ENCODE results near the gene WDR45B.

The WDR45B gene

DNA sequence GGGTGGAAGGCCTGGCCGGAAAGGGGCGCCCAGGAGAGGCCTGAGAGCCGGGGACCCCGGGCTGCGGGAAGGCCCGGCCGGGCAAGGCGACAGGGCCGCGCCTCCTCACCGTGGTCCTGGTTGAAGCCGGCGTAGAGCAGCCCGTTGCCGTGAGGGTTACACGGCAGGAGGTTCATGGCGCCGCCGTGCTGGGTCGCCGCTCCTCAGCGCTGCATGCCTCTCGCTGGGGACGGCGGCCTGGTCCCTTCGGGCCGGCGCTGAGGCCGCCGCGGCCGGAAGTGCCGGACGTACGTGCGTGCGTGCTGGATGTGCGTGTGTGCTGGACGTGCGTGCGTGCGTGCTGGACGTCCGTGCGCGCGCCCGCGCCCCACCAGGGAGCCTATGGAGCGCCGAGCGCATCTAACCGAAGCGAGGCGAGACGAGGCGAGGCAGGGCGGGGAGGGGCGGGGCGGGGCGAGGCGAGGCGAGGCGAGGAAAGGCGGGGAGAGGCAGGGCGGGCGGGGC lies at the start of gene WDR45B:
TSS of gene WDR45B (minus strand) at position 280 of the 504 bp plus-strand sequence. CDS start at position 176, 104 bp downstream.
- peak; percentile 99 for DNase-seq (ENCODE audit: low spot score)

DNA sequence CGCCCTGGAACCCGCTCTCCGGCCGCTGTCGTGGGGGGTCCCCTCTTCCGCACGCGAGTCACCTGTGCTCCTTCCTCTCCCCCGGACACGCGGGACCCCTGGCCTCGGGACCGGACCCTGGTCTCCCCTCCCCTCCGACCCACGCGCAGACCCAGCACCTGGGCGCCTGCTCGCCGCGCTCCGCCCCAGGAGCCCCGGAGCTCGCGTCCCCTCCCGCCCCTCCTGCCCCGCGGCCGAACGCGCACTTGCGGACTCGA lies 49.5 kb upstream of the WDR45B start:
- no peak for DNase-seq (ENCODE audit: low spot score)

DNA sequence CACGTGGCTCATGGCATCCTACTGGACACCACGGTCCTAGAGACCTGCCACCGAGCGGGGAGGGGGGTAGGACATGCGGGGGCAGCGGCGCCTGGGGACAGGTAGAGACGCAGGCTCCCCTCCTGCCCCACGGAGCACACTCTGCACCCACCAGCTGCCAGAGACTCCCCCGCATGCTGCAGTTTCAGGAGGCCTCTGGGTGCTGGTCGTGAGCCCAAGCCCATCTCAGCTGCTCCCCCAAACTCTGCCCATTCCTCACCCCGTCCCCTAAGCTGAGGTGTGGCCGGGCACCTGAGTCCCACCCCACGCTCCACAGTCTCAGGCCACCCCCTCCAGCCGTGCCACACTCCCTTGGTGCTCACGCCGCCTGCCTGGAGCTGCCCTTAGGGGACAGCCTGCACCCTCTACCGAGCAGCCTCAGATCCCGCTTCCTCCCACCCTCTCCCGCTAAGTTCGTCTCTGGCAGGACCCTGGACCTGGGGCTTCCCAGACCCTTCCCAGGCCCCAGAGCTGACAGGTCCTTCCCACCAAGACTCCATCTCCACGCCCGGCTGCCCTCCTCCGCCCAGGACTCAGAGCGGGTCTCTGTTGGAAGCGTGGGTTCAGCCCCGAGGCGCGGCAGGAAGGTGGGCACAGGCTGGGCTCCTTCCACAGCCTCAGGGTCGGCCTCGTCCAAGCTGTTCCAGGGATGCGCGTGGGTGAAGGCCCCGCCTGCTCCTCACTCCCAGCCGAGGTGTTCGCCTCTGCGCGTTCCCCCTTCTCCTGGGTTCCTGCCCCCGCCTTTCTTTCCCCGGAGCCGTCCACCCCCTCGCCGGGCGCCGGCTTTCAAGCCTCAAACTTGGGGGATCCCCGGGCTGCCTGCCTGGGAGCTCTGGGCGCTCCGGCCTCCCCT lies 48.9 kb upstream of the WDR45B start:
- no peak for DNase-seq (ENCODE audit: low spot score)

DNA sequence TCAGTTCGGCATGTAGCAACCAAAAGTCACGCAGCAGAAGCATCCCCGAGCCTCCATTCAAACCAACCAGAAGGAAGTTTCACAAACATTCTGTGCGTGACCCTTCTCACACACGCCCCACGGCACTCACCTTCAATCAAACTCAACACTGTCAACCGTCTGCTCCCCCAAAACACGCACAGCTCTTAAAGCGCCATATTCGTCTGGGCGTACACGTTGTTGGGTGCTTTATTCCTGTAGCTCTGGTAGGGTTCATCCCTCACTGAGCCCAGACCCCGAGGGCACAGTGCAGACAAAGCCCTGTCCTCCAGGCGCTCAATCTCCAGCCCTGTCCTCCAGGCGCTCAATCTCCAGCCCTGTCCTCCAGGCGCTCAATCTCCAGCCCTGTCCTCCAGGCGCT lies 48.0 kb upstream of the WDR45B start:
- DNase-seq (ENCODE audit: low spot score) = no peak

DNA sequence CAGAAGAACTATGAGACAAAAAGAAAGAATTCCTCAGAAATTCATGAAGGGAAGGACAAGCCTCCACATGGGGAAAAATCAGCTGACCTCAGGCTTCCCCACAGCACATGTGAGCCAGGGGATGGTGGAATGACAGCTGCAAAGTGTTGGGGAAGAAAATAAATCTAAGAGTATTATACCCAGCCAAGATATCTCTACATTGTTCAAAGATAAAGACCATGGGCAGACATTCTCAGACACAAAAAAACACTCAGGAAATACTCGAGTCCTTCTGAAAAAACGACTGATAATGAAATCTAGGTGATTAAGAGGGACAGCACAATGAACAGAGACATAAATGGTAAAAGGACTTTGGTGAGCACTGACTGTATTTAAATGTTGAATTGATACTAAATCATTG lies 46.4 kb upstream of the WDR45B start:
- no peak for DNase-seq (ENCODE audit: low spot score)

DNA sequence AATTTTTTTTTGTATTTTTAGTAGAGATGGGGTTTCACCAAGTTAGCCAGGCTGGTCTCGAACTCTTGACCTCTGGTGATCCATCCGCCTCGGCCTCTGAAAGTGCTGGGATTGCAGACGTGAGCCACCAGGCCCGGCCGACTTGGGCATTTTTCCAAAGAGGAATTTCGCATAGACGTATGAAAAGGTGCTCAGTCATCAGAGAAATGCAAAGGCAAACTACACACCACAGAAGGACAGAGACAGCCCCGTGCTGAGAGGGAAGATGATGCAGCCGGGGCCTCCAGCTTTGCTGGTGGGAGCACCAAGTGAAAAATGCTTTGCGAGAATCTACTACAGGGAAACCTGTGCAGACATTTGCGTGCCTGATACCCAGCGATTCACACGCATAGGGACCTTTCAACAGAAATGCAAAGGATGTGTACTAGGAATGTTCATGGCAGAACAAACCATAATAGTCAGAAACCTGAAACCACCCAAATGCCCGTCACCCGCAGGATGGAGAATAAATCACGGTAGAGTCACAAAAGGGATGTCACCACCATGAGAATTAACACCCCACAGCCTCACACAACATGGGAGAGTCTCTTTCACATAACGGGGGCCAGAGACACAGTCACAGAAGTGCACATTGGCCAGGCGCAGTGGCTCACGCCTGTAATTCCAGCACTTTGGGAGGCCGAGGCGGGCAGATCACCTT lies 45.1 kb upstream of the WDR45B start:
- no peak for DNase-seq (ENCODE audit: low spot score)

DNA sequence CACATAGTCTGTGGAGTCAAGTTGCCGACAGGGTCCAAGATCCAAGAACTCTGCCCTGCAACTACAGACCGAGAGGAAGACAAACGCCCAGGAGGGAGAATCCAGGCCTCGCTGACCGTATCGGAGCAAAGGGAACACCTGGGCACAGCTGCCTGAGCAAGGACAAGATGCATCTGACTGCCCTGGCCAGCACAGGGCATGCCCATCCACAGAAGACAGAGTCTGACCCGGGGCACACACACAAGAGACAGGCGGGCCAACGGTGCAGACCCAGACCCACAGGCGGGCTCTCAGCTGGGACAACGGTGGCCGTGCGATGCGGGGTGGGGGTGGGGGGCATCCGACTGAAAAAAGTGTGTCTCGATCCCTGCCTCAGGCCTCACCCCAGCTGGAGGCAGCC lies 44.0 kb upstream of the WDR45B start:
- DNase-seq (ENCODE audit: low spot score) = no peak

DNA sequence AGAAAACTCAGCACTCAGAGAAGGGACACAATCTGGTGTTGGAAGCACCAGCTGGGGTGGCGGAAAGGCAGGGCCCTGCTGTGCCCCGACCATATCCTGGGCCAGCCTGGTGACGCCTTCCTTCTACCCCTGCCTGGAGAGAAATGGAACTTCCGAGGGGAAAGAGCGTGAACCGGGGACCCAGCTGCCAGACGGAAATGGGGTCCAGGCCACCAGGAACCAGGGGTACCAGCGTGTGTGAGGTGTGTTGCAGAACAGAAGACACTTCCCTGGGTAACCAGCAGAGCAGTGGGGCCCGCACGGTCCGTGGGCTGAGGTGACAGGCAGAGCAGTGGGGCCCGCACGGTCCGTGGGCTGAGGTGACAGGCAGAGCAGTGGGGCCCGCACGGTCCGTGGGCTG lies 43.5 kb upstream of the WDR45B start:
- DNase-seq (ENCODE audit: low spot score) = no peak

DNA sequence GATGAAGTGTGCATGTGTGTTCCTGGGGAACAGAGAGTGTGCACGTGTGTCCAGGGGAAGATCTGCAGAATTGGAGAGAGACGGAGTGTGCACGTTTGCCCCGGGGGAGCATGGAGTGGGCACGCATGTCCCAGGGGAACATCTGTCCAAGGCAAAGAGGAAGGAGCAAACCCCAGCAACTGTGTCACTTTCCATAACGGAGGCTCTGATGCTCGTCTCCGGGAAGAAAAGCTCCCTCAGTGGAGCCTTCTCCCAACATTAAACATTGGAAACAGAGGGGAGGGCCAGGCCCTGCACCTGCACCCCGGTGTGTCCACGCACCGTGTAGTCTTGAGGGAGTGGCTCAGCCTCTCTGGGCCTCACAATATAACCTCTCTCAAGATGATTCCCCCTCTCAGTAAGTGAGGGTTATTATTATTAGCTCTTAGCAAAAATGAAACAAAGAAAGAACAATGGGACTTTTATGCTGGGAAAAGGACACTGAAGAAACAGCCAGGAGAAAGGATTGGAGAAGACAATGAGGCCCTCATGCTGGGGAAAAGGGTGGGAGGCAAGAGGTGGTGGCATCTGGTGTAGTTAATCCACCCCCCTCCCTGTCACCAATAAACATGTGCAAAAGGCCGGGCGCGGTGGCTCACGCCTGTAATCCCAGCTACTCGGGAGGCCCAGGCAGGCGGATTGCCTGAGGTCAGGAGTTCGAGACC lies 42.7 kb upstream of the WDR45B start:
- DNase-seq (ENCODE audit: low spot score) = no peak

DNA sequence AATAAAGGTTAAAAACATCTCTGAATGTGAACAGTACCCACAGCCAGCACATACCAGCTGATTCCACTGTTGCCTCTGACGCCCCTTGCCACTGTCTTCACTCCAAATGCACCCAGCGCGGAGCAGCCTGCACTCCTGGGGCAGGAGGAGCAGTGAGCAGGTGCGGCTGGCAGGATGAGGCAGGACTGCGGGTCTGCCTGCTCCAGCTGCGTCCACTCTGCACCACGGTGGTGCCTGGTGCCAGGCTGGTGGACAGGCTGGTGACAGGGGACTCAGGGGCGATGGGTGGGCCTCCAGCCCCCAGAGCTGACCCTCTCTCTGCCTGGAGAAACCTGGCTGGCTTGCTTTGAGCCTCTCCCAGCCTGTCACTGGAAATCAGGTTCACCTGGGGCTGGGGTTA lies 40.8 kb upstream of the WDR45B start:
- no peak for DNase-seq (ENCODE audit: low spot score)

DNA sequence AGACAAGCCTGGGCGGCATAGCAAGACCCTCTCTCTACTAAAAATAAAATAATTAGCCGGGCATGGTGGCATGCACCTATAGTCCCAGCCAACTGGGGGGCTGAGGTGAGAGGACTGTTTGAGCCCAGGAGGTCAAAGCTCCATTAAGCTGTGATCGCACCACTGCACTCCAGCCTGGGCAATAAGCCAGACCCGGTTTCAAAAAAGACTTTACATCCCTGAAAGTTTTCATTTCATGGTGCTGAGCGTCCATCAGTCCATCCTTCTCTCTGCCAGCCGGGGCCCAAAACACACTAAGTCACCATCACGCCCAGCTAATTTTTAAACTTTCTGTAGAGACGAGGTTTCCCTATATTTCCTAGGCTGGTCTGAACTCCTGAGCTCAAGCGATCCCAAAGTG lies 39.6 kb upstream of the WDR45B start:
- no peak for DNase-seq (ENCODE audit: low spot score)

DNA sequence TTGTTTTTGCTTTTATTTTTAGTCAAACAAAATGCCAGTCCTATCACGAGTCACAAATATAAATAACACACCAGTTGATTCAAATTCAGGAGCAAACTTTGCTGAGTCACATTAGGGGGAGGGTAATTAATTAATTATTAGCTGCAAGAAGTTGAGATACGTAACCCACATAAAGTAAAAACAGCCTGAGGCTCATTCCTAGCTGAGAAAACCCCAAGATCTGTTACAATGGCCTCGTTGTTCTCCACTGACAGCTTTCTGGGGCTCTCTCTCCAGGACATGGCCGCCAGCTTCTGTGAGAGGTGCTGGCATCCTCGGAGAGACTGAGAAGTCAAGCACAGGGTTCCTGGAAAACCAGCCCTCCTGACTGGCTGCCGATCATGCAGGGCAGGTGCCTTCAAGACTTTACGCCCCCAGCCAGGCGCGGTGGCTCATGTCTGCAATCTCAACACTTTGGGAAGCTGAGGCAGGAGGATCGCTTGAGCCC lies 39.2 kb upstream of the WDR45B start:
- no peak for DNase-seq (ENCODE audit: low spot score)

DNA sequence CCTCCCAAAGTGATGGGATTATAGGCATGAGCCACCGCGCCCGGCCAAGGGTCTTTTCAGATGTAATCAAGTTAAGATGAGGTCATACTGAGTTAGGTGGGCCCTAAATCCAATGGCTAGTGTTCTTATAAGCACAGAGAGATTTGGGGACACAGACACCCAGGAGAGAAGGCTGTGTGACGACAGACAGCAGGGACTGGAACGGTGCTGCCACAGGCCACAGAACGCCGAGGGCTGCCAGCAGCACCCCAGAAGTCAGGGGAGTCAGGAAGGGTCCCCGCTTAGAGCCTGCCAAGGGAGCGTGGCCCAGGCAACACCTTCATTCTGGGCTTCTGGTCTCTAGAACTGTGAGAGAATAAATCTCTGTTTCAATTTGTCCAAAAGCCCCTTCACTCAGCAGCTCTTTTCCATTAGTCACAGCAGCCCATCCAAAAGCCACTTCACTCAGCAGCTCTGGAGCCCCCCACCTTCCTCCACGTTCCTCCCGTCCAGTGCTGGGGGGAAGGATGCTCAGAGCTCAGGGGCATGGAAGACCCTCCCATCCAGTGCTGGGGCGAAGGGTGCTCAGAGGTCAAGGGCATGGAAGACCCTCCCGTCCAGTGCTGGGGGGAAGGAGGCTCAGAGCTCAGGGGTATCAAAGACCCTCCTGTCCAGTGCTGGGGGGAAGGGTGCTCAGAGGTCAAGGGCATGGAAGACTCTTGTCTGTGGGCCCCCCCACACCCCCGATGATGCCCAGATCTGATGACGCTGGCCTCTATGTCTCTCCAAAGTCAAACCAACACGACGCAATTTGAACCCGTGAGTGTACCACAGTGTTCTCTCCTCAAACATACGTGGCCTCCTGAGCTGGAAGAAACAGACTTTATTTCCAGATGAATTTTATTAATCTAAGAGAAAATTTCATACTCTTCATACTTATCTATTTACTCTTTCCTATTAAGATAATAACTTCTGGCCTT lies 38.4 kb upstream of the WDR45B start:
- DNase-seq (ENCODE audit: low spot score) = no peak

DNA sequence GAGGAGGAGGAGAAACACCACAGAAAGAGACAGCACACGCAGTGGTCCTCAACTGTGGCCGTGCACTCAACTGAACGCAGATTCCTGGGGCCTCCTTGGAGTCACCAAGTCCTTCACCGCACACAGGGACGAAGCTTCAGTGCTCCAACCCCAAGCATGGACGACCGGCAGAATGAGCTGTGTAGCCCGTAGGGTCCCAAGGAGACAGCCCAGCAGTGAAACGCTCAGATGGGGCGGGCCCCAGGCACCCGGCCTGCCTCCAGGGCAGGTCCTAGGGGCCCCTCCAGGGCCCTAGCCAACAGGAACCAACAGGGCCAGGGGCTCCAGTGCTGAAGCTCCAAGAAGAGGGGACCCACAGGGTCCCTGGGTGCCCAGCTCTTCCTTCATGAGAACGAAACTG lies 37.0 kb upstream of the WDR45B start:
- no peak for DNase-seq (ENCODE audit: low spot score)

DNA sequence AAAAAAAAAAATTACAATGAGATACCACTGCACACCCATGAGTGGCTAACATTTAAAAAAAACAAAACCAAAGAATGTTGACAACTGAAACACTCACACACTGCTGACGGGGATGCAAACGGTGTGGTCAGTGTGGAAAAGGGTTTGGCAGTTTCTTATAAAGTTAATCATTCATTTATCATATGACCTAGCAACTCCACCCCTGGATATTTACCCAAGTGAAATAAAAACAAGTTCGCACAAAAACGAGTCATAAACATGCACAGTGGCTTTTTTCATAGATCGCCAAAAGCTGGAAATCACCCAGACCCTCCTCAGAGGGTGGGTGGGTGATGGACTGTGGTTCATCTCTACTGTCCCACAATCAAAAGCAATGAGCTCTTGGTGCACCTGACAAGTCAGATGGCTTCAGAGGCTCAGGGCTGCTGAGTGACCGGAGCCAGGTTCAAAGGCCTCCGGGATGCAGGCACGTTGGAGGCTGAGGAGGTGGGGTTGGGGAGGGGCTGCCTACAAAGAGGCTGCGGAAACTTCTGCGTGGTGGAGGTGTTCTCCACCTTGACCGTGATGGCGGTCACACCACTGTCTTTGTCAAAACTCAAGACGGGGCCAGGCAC lies 36.1 kb upstream of the WDR45B start:
- no peak for DNase-seq (ENCODE audit: low spot score)

DNA sequence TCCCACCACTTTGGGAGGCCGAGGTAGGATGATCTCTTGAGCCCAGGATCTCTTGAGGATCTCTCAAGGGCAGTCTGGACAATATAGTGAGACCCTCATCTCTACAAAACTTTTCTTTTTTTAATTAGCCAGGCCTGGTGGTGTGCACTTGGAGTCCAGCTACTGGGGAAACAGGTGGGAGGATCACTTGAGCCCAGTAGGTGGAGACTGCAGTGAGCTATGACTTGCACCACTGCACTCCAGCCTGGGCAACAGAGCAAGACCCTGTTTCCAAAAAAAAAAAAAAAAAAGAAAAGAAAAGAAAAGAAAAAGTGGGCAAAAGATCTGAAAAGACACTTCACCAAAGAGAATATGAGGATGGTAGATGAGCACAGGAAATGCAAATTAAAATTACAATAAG lies 35.3 kb upstream of the WDR45B start:
- DNase-seq (ENCODE audit: low spot score) = no peak

DNA sequence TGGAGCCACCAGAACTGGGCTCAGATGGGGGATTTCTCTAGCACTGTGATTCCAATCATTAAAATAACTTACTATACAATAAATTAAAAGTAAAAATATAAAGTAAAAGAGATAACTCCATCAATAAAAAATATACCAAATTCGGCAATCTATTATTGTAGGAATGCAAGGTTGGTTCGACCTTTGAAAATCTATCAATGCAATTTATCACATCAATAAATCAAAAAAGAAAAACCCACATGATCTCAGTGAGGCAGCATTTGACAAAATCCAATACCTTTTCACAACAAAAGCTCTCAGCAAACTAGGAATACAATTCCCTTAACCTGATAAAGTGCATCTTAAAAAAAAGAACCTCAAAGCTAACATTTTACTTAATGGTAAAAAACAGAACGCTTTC lies 33.3 kb upstream of the WDR45B start:
- DNase-seq (ENCODE audit: low spot score) = no peak

DNA sequence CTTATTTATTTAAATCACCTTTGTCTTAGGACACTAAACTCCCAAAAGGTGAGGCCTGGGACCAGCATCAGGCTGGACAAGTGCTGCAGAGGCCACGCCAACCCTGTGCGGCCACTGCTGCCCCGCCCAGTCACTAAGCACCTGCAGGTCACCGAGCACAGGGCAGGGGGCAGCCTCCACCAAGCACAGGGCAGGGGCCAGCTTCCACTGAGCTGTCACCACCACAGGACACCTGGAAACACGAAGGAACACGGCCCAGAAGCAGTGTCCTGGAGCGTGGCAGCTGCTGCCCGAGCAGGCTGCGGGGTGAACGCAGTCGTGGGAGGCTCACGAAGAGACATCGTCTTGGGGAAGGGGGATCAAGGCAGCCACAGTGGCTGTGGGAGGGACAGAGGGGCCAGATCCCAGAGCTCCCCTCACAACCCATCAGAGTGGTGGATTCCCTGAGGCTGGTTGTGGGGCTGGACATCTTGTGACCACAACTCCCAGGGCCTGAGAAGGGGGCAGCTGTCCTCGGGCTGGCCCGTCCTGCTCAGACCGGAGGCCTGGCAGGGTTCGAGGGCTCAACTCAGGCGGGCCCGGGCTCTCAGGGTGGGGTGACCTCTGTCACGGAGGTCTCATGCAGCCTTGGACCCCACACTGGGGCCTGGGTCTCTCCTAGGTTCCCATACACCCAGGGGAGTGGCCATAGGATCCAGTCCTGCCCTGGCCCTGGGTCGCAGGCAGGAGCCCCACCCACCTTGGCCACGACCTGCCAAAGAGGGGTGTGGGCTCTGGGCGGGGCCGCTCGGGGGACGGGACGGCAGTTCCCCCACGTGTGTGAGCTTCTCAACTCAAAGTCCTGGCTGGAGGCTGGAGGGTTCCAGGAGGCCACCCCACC lies 31.6 kb upstream of the WDR45B start:
- no peak for DNase-seq (ENCODE audit: low spot score)

DNA sequence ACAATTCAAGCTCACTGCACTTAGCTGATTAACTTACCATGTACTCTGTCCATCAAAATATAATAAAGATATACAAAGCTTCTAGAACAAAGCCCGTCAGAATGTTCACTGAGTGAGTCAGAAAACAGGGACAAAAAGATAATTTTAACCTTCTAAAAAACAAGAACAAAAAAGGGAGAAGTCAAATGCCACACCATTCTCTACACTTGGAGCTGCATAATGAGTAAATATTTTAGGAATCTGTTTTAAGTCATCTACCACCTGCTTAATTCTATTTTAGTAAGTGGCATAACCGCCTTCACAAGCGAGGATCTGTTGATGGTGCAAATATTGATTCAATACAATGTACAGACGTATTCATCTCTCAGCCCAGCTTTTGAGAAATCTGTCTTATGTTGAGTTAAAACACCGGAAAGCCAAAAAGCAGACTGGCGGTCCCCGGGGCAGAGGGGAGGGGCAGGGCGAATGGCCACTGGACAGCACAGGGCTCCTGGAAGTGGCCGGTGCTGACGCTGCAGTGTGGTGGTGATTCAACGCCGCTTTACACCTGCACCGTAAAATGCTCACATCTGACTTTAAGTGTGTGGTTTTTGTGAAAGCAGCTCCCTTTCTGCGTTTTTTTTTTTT lies 30.1 kb upstream of the WDR45B start:
- no peak for DNase-seq (ENCODE audit: low spot score)

Data from hepatic stellate cell (primary cell).